GM06990 (cell line): ENCODE results near the gene DCLK2.

Source experiments
- DNase-seq: peaks from one replicate; pipeline ENCODE4 v3.0.0-alpha.2; 2011; ENCODE audit not compliant: insufficient read length; ENCODE audit errors: extremely low read depth
- H3K27me3 ChIP-seq: replicated peaks from 2 replicates; pipeline ENCODE4 v1.6.0; 2011; ENCODE audit warnings: low read length; ENCODE audit not compliant: control insufficient read depth, insufficient read depth
- H3K36me3 ChIP-seq: 2 replicates; pipeline ENCODE4 v1.5.1; 2011; ENCODE audit warnings: low read length; ENCODE audit not compliant: control insufficient read depth, insufficient read depth
- H3K4me3 ChIP-seq: replicated peaks from 2 replicates; pipeline ENCODE4 v1.5.1; 2011; ENCODE audit warnings: low read depth, mild to moderate bottlenecking, control low read depth, low read length
- TF ChIP-seq, protein P1 (sequence below): IDR thresholded peaks from 2 replicates; pipeline ENCODE4 v1.5.1; 2011; ENCODE audit warnings: low read length, control low read depth, mild to moderate bottlenecking, inconsistent platforms; ENCODE audit not compliant: insufficient read depth, poor library complexity, severe bottlenecking

Gene DCLK2

GRCh38 chr4:150256841-150257730 lies 178.8 kb downstream of the DCLK2 start:
- no peak overlapping the region for H3K4me3 ChIP-seq
- H3K36me3 ChIP-seq, result no peaks in the 10 kb centered on the region
- no peaks in the 10 kb centered on the region for H3K27me3 ChIP-seq
- DNase-seq, result no peak
- TF ChIP-seq, protein P1, sequence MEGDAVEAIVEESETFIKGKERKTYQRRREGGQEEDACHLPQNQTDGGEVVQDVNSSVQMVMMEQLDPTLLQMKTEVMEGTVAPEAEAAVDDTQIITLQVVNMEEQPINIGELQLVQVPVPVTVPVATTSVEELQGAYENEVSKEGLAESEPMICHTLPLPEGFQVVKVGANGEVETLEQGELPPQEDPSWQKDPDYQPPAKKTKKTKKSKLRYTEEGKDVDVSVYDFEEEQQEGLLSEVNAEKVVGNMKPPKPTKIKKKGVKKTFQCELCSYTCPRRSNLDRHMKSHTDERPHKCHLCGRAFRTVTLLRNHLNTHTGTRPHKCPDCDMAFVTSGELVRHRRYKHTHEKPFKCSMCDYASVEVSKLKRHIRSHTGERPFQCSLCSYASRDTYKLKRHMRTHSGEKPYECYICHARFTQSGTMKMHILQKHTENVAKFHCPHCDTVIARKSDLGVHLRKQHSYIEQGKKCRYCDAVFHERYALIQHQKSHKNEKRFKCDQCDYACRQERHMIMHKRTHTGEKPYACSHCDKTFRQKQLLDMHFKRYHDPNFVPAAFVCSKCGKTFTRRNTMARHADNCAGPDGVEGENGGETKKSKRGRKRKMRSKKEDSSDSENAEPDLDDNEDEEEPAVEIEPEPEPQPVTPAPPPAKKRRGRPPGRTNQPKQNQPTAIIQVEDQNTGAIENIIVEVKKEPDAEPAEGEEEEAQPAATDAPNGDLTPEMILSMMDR, result no peak

DNA sequence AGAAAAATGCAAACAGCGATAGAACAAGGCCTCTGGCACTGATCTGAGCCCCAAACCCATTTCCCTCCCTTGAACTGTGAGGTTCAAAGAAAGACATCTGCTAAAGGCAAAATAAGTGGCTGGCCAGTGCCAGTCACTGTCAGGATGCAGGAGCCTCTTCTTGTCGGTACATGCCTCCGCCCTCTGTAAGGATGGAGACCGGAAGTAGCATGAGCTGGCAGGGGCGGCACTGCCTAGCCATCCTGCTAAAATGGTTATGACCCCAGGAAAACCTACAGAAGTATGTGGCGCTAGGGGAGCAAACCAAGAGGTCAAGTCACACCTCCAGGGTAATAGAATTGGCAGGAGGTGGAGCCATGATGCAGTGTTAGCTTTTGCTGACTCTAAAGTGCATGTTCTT lies 180.3 kb downstream of the DCLK2 start:
- Histone ChIP-seq H3K27me3 (no peaks in the 10 kb centered on the region), H3K4me3 (no peak overlapping the region), H3K36me3 (no peaks in the 10 kb centered on the region)
- DNase-seq, result no peak
- TF ChIP-seq, protein P1, result no peak

GRCh38 chr4:150259861-150260567 lies 181.8 kb downstream of the DCLK2 start:
- Histone ChIP-seq H3K27me3 (no peaks in the 10 kb centered on the region), H3K36me3 (no peaks in the 10 kb centered on the region), H3K4me3 (no peak overlapping the region)
- DNase-seq, result no peak
- TF ChIP-seq, protein P1, result no peak

GRCh38 chr4:150261571-150261970 lies 183.3 kb downstream of the DCLK2 start:
- TF ChIP-seq, protein P1, result no peak
- no peak overlapping the region for H3K4me3 ChIP-seq
- no peaks in the 10 kb centered on the region for H3K36me3 ChIP-seq
- no peak for DNase-seq
- no peaks in the 10 kb centered on the region for H3K27me3 ChIP-seq

DNA sequence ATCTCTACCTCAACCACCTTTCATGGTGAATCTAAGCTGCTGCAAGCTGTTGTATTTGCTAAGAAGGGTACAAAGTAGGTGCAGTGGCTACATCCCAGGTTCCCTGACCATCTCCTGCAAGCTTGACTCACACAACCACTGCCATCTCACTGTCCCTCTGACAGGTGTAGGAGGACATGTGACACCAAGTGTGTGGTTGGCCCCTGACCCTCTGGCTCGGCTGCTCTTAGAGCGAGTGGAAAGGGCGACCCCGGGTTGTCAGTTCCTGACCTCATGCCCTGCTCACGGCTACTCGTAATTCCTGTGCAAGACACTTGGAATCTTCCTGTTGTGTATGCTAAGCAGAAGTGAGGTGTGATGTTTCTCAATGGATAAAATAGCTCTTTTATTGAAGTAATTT lies 184.4 kb downstream of the DCLK2 start:
- no peak for DNase-seq
- no peak overlapping the region for H3K4me3 ChIP-seq
- H3K27me3 ChIP-seq, result no peaks in the 10 kb centered on the region
- no peaks in the 10 kb centered on the region for H3K36me3 ChIP-seq
- TF ChIP-seq, protein P1, result no peak
